K562 (cell line): ENCODE measurements around the gene RTP5. TPM values are rescaled to one million over a fixed set of nuclear protein-coding genes. Genes with fewer than 3 reads are reported as not detected.
A peak's percentile ranks its signal among the peaks of the same experiment; 100 is the strongest.

Source experiments
- ATAC-seq: fragments of 200-7000 bp; cut with Tn5 transposase; 3 replicates; pipeline ENCODE4 v1.9.1; 2020; ENCODE audit warnings: moderate library complexity
- BruUV-seq: library from RNA; stranded (reverse); fragments of 400-500 nt; replicated peaks from 2 replicates; lab custom pipeline; 2021; lab: Mats Ljungman, UMichigan
- CTCF ChIA-PET: fragments of 300-600 bp; formaldehyde crosslinking; extraction: SDS; loops from one replicate; lab custom pipeline; 2021; ENCODE audit warnings: low intra/inter-chr PET ratio; lab: Yijun Ruan, JAX
- POLR2A ChIA-PET: fragments of 300-600, 350-650 bp; sonication (Branson Sonifier 250); formaldehyde crosslinking; extraction: SDS; loops from one replicate; lab custom pipeline; 2021; ENCODE audit warnings: antibody characterized with exemption, inconsistent platforms; lab: Yijun Ruan, JAX
- DNase-seq, 4 experiments: peaks; one replicate each; pipeline versions ENCODE4 v3.0.0 to v3.0.0-alpha.2; 2011 to 2018; ENCODE audit warnings: low spot score in 3 of 4, mixed read lengths in 3 of 4; ENCODE audit errors: extremely low read depth in 1 of 4
- FAIRE-seq: peaks from 2 replicates; lab custom pipeline; 2011; peaks lifted over from hg19 to GRCh38; lab: Jason Lieb, UNC
- H2AFZ ChIP-seq: 2 replicates; pipeline ENCODE4 v1.6.0; 2011; ENCODE audit warnings: low read depth, low read length, control low read depth, inconsistent platforms
- H3K27ac ChIP-seq: fragments of 200-600 bp; 3 replicates; pipeline ENCODE4 v1.8.0; 2011; ENCODE audit warnings: low read depth, mild to moderate bottlenecking, control low read depth, inconsistent platforms, low read length, moderate library complexity, mixed read lengths; ENCODE audit errors: extremely low read depth
- H3K27me3 ChIP-seq, 2 experiments: fragments of 300-600 bp in 1 of 2; 2 replicates in 1 of 2; 3 replicates in 1 of 2; pipeline versions ENCODE4 v1.6.0 to v1.8.0; 2011; ENCODE audit warnings: inconsistent platforms in 2 of 2, low read length in 2 of 2, mild to moderate bottlenecking in 1 of 2, mixed read lengths in 1 of 2, moderate library complexity in 1 of 2; ENCODE audit not compliant: control insufficient read depth in 2 of 2, insufficient read depth in 2 of 2
- H3K36me3 ChIP-seq: fragments of 300-600 bp; 3 replicates; pipeline ENCODE4 v1.8.0; 2011; ENCODE audit warnings: mild to moderate bottlenecking, low read length, inconsistent platforms; ENCODE audit not compliant: control insufficient read depth, insufficient read depth
- H3K4me1 ChIP-seq, 2 experiments: fragments of 200-600 bp in 1 of 2; replicated peaks in 1 of 2; 2 replicates in 1 of 2; 3 replicates in 1 of 2; pipeline versions ENCODE4 v1.5.1 to v1.8.0; 2011; ENCODE audit warnings: inconsistent platforms in 2 of 2, low read length in 2 of 2, mild to moderate bottlenecking in 1 of 2, mixed read lengths in 1 of 2, moderate library complexity in 1 of 2; ENCODE audit not compliant: control insufficient read depth in 2 of 2, insufficient read depth in 2 of 2
- H3K4me2 ChIP-seq: 2 replicates; pipeline ENCODE4 v1.6.1; 2011; ENCODE audit warnings: low read length, control low read depth, inconsistent platforms, mixed read lengths; ENCODE audit not compliant: insufficient read depth
- H3K4me3 ChIP-seq: fragments of 200-600 bp; sonication (generic), shearing (Covaris generic); 2 replicates; pipeline ENCODE4 v1.5.1; 2016; ENCODE audit warnings: control low read depth, inconsistent platforms
- H3K79me2 ChIP-seq: fragments of 200-600 bp; 3 replicates; pipeline ENCODE4 v1.8.0; 2011; ENCODE audit warnings: low read length, inconsistent platforms; ENCODE audit not compliant: control insufficient read depth, insufficient read depth
- H3K9ac ChIP-seq, 2 experiments: 2 replicates each; pipeline versions ENCODE4 v1.6.0 to v1.6.1; 2011; ENCODE audit warnings: low read depth in 2 of 2, low read length in 2 of 2, control low read depth in 1 of 2, inconsistent platforms in 1 of 2, mild to moderate bottlenecking in 1 of 2, mixed read lengths in 1 of 2; ENCODE audit not compliant: insufficient read depth in 1 of 2
- H3K9me1 ChIP-seq: one replicate; pipeline ENCODE4 v1.6.0; 2011; ENCODE audit warnings: inconsistent platforms, mild to moderate bottlenecking, low read length, moderate library complexity; ENCODE audit not compliant: control insufficient read depth, insufficient read depth
- H3K9me3 ChIP-seq: replicated peaks from 2 replicates; pipeline ENCODE4 v1.5.1; 2011; ENCODE audit warnings: low read depth, low read length, inconsistent platforms; ENCODE audit not compliant: control insufficient read depth, insufficient read depth
- H4K20me1 ChIP-seq: replicated peaks from 2 replicates; pipeline ENCODE4 v1.6.1; 2011; ENCODE audit warnings: low read length, inconsistent platforms, mixed read lengths; ENCODE audit not compliant: control insufficient read depth, insufficient read depth
- EGR1 ChIP-seq: fragments of 450-650 bp; conservative IDR thresholded peaks from 2 replicates; pipeline ENCODE4 v1.6.1; 2017; ENCODE audit warnings: mild to moderate bottlenecking
- HNRNPK ChIP-seq: fragments of 200-400 bp; formaldehyde crosslinking; IDR thresholded peaks from one replicate; pipeline ENCODE4 v1.6.1; 2018; ENCODE audit warnings: mild to moderate bottlenecking, low read depth, low read length; ENCODE audit not compliant: poor library complexity, severe bottlenecking
- NCOA6 ChIP-seq: fragments of 450-650 bp; IDR thresholded peaks from 2 replicates; pipeline ENCODE4 v1.6.1; 2017; ENCODE audit warnings: mild to moderate bottlenecking
- NRF1 ChIP-seq, 2 experiments: fragments of 450-650 bp; IDR thresholded peaks in 1 of 2; conservative IDR thresholded peaks in 1 of 2; 2 replicates each; pipeline ENCODE4 v1.6.1; 2014; ENCODE audit warnings: mild to moderate bottlenecking in 2 of 2
- RBM15 ChIP-seq: fragments of 200-400 bp; formaldehyde crosslinking; IDR thresholded peaks from 2 replicates; pipeline ENCODE4 v1.6.1; 2018; ENCODE audit warnings: mild to moderate bottlenecking, low read length, moderate library complexity; ENCODE audit not compliant: insufficient read depth
- SETDB1 ChIP-seq: IDR thresholded peaks from one replicate; pipeline ENCODE4 v1.6.1; 2012; ENCODE audit warnings: low read length, control low read depth, inconsistent platforms
- TCF15 ChIP-seq: fragments of 250-450 bp; sonication (Bioruptor Pico); IDR thresholded peaks from 2 replicates; pipeline ENCODE4 v1.8.0; 2022; ENCODE audit warnings: moderate library complexity, mild to moderate bottlenecking, inconsistent platforms
- WGBS: fragments of 100-300 bp; shearing (Covaris generic); methylation state at CpG from one replicate; pipeline ENCODE4 v1.1.6; 2016; ENCODE audit warnings: low coverage, mixed read lengths; ENCODE audit not compliant: insufficient coverage; ENCODE audit errors: missing lambda C conversion rate; 5-methylcytosine and 5-hydroxymethylcytosine counted together
- in situ Hi-C: fragments of 300-500 bp; cut with MboI; formaldehyde crosslinking; loops from 4 replicates; pipeline ENCODE4 v1.15.0; 2018; ENCODE audit warnings: inconsistent platforms, mixed read lengths
- intact Hi-C: fragments of 100-400 bp; cut with micrococcal nuclease; formaldehyde crosslinking; loops from 2 replicates; pipeline ENCODE4 v1.14.2; 2022
- polyA plus RNA-seq, 8 experiments: library from polyadenylated mRNA; depleted of rRNA in 4 of 8; stranded (reverse) in 5 of 8; unstranded in 3 of 8; fragments of >200 nt; fragmentation: Nextera tagmentation in 2 of 8; fragmentation: Illumina TruSeq in 1 of 8; extraction: Ambion mirVana in 2 of 8; extraction: Trizol in 1 of 8; gene quantifications; 2 replicates each; pipeline versions ENCODE4 v1.2.1 to v1.2.3, GENCODE V29; 2011 to 2014; ENCODE audit warnings: inconsistent platforms in 1 of 8, missing spikeins in 1 of 8
- total RNA-seq, 7 experiments: library from RNA; depleted of rRNA in 6 of 7; stranded (reverse); fragments of >200 nt in 6 of 7; fragmentation: Illumina TruSeq in 2 of 7; extraction: Trizol in 2 of 7; gene quantifications; 2 replicates each; pipeline versions ENCODE4 v1.2.1 to v1.2.3, GENCODE V29; 2011 to 2021; ENCODE audit warnings: low replicate concordance in 1 of 7

The RTP5 gene
- total and polyA plus RNA-seq, 9 of the 15 experiments (the other 6 are each of a cell fraction or from before 2014, with no cell fraction given) = not detected

- Histone ChIP-seq H3K9me3 (peaks cover 4% of the 10 kb centered on the region; the same call in 1 of the 2 replicates), H3K4me2 (no peak overlapping the region), H3K4me1 (peaks cover 5 to 61% of the 10 kb centered on the region in 2 experiments; a peak in 4 of 5 replicates), H3K4me3 (no peak overlapping the region), H3K27ac (no peak overlapping the region), H3K36me3 (no peaks in the 10 kb centered on the region), H3K9me1 (no peaks in the 10 kb centered on the region), H3K79me2 (no peaks in the 10 kb centered on the region), H3K9ac (no peak overlapping the region), H4K20me1 (peaks cover 5% of the 10 kb centered on the region; the same call in 1 of the 2 replicates), H3K27me3 (peaks cover 0 to 25% of the 10 kb centered on the region in 2 experiments; a peak in 4 of 5 replicates), H2AFZ (no peak overlapping the region)
- intact Hi-C loops (no loop called here), in situ Hi-C loops (no loop called here)
- WGBS = 14% methylated on average over 3 of the region's 8 CpGs
- no peak for FAIRE-seq
- ChIA-PET CTCF (no interaction called here), POLR2A (interaction anchor here (0.6 kb wide), 1 partner anchor 1421 kb away, joined by 3 read pairs; no protein-coding TSS in a partner anchor)
- no peak for TF ChIP-seq RBM15
- 0 out of 2 replicates have a peak, but pooled peaks have one; percentile 21 for TF ChIP-seq NCOA6
- peak; percentile 27 to 29; a peak in 2 of 4 replicates for TF ChIP-seq NRF1 (conservative IDR thresholded peaks at IDR 0.05 in 1 of 2, IDR thresholded peaks at IDR 0.05 in 1 of 2)
- TF ChIP-seq TCF15 (CRISPR knock-in tag) = no peak
- no peak for TF ChIP-seq SETDB1
- TF ChIP-seq EGR1 = peak; percentile 46; the same call in 1 of the 2 replicates
- TF ChIP-seq HNRNPK = no peak
- no TSS peak for BruUV-seq
- ATAC-seq = no peak
- peak in 3 of 4 experiments; percentile 31 to 47 (median 37) for DNase-seq
These were observed 7.4 kb upstream of the RTP5 start for GRCh38 chr2:241862093-241862492.
